ENCODE measurements around the gene MTFMT.

The MTFMT gene

DNA sequence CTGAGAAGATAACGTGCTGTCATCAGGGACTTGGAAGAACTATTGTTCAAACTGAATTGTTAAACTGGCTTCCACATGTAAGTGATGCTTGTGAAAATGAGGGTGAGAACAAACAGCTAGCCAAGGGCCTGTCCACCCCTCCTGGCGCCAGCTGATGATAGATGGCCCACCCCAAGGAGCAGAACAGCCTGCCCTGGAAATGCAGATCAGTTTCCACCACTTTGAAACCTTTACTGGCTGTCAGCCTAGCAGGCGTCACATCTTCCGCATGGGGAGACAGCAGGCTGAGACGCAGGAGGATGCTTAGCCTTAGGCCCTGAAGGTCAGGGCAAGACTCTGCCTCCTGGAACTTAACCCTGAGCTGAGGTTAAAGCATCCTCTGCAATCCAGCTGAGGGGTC lies 9.4 kb upstream of the MTFMT start:
- no peak for TF ChIP-seq Cebpa-rat (IDR thresholded peaks at IDR 0.05)
- no peaks in the 10 kb centered on the region for H4K20me1 ChIP-seq

GRCh38 chr15:65038428-65038827 lies 9.0 kb upstream of the MTFMT start:
- Histone ChIP-seq H3K4me2 (no peak overlapping the region), H4K20me1 (no peaks in the 10 kb centered on the region), H3K4me1 (peaks cover 5 to 22% (median 9%) of the 10 kb centered on the region in 10 experiments), H3K27me3 (no peaks in the 10 kb centered on the region), H3K36me3 (no peaks in the 10 kb centered on the region), H3K4me3 (no peak overlapping the region), H3K27ac (no peak overlapping the region), H3K9ac (no peak overlapping the region), H3K9me3 (replicated peaks in 1 of 11) (no peaks in the 10 kb centered on the region)
- TF ChIP-seq Cebpa-rat (IDR thresholded peaks at IDR 0.05): no peak

More for the DNA sequence above, 9.4 kb upstream of the MTFMT start:
- H3K4me2 ChIP-seq: no peak overlapping the region
- H3K4me1 ChIP-seq: peaks cover under 1 to 22% (median 5%) of the 10 kb centered on the region in 10 experiments; a peak in 15 of 20 replicates
- H3K9ac ChIP-seq: no peak overlapping the region
- H3K4me3 ChIP-seq: no peak overlapping the region
- no peaks in the 10 kb centered on the region for H3K27me3 ChIP-seq
- no peak overlapping the region for H3K27ac ChIP-seq
- no peaks in the 10 kb centered on the region for H3K9me3 ChIP-seq (replicated peaks in 1 of 11)
- no peaks in the 10 kb centered on the region for H3K36me3 ChIP-seq

DNA sequence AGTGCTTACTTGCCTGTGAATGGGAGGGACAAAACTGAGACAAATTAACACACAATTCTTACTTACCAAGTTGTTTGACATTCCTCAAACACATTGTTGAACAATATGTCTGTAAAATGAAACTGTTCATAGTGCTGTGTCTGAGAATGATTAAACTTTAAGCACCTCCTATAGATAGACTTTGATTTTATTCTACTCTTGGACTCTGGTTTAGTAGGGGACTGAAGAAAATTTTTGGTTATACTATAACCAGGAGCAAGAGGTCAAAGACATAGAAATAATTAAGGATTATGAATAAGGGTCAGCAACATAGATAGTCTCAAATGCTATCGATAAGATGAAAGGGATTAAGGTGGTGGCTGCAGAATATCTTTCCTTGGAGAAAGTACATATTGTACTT lies 7.9 kb upstream of the MTFMT start:
- Histone ChIP-seq H3K36me3 (no peaks in the 10 kb centered on the region), H3K9me3 (replicated peaks in 1 of 11) (no peaks in the 10 kb centered on the region), H3K27me3 (no peaks in the 10 kb centered on the region), H3K9ac (no peak overlapping the region), H3K4me3 (no peak overlapping the region), H3K27ac (no peak overlapping the region), H3K4me1 (peaks cover 12 to 26% (median 17%) of the 10 kb centered on the region in 10 experiments), H4K20me1 (no peaks in the 10 kb centered on the region), H3K4me2 (no peak overlapping the region)
- TF ChIP-seq Cebpa-rat (IDR thresholded peaks at IDR 0.05): no peak

- Histone ChIP-seq H4K20me1 (no peaks in the 10 kb centered on the region), H3K36me3 (no peaks in the 10 kb centered on the region), H3K9me3 (replicated peaks in 1 of 11) (no peaks in the 10 kb centered on the region), H3K4me3 (no peak overlapping the region), H3K27ac (no peak overlapping the region), H3K27me3 (no peaks in the 10 kb centered on the region), H3K9ac (no peak overlapping the region), H3K4me2 (no peak overlapping the region), H3K4me1 (peaks cover 12 to 26% (median 18%) of the 10 kb centered on the region in 10 experiments)
- TF ChIP-seq Cebpa-rat (IDR thresholded peaks at IDR 0.05): no peak
These were observed 5.3 kb upstream of the MTFMT start for GRCh38 chr15:65034719-65035118.

- Histone ChIP-seq H3K4me3 (no peak overlapping the region), H3K4me2 (peak overlapping the region; percentile 47 to 79 (median 62)), H3K9ac (peak overlapping the region in 7 of 11 experiments; percentile 15 to 50 (median 42); a peak in 9 of 22 replicates), H3K9me3 (replicated peaks in 1 of 11) (no peaks in the 10 kb centered on the region), H3K27me3 (no peaks in the 10 kb centered on the region), H3K36me3 (no peaks in the 10 kb centered on the region), H3K4me1 (peaks cover 12 to 26% (median 19%) of the 10 kb centered on the region in 10 experiments), H4K20me1 (no peaks in the 10 kb centered on the region; a peak in 1 of 22 replicates), H3K27ac (0 out of 22 replicates have a peak overlapping the region, but pooled peaks of 1 of the 11 experiments have one; percentile 10)
- no peak for TF ChIP-seq Cebpa-rat (IDR thresholded peaks at IDR 0.05)
These were observed 4.3 kb upstream of the MTFMT start for GRCh38 chr15:65033659-65034269.

- Histone ChIP-seq H3K27ac (peak overlapping the region in 2 of 11 experiments; percentile 10 to 45; a peak in 1 of 22 replicates), H3K9ac (peak overlapping the region in 7 of 11 experiments; percentile 15 to 50 (median 42); a peak in 13 of 22 replicates), H3K4me1 (peaks cover 19 to 32% (median 25%) of the 10 kb centered on the region in 10 experiments), H3K9me3 (replicated peaks in 1 of 11) (no peaks in the 10 kb centered on the region), H4K20me1 (peaks cover 0 to 5% (median 0%) of the 10 kb centered on the region in 11 experiments; a peak in 8 of 22 replicates), H3K36me3 (no peaks in the 10 kb centered on the region), H3K4me3 (no peak overlapping the region), H3K4me2 (peak overlapping the region; percentile 47 to 79 (median 62)), H3K27me3 (no peaks in the 10 kb centered on the region)
- TF ChIP-seq Cebpa-rat (IDR thresholded peaks at IDR 0.05): no peak
These were observed 3.5 kb upstream of the MTFMT start for GRCh38 chr15:65032801-65033537.

- Histone ChIP-seq H4K20me1 (peaks cover 0 to 9% (median 0%) of the 10 kb centered on the region in 11 experiments; a peak in 9 of 22 replicates), H3K27me3 (no peaks in the 10 kb centered on the region), H3K4me3 (peak overlapping the region; percentile 83 to 99 (median 94); a peak in 19 of 20 replicates), H3K9me3 (replicated peaks in 1 of 11) (no peaks in the 10 kb centered on the region), H3K4me2 (peak overlapping the region in 7 of 11 experiments; percentile 11 to 42 (median 26); a peak in 7 of 22 replicates), H3K9ac (peak overlapping the region in 5 of 11 experiments; percentile 81 to 93 (median 90); a peak in 7 of 22 replicates), H3K27ac (no peak overlapping the region; a peak in 1 of 22 replicates), H3K4me1 (peaks cover 30 to 45% (median 36%) of the 10 kb centered on the region in 10 experiments), H3K36me3 (peaks cover 17 to 24% (median 21%) of the 10 kb centered on the region in 11 experiments; a peak in 21 of 22 replicates)
- TF ChIP-seq Cebpa-rat (IDR thresholded peaks at IDR 0.05): no peak
These were observed 333 bp upstream of the MTFMT start for GRCh38 chr15:65029736-65030208.

DNA sequence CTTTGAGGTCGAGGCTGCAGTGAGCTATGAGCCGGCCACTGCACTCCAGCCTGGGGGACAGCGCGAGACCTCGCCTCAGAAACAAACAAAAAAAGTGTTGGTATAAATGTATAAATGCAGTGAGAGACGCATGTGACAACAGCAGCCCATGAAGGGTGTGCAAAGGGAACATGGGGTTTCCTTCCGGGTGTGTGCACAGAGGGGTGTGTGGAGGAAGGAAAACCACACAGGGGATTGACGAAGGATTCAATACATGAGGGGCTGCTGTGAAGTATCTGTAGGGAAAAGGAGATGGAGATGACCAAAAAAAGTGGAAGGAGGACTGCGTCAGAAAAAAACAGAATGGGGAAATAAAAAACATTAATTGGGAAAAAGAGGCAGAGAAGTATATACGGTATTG lies 1.1 kb downstream of the MTFMT start:
- Histone ChIP-seq H3K9ac (peak overlapping the region; percentile 81 to 96 (median 87); a peak in 21 of 22 replicates), H3K4me3 (peak overlapping the region; percentile 83 to 99 (median 94))

More for the DNA sequence above, 1.1 kb downstream of the MTFMT start:
- H3K27ac ChIP-seq: peak overlapping the region in 10 of 11 experiments; percentile 2 to 89 (median 81); a peak in 12 of 22 replicates
- no peaks in the 10 kb centered on the region for H3K27me3 ChIP-seq
- peaks cover 21 to 30% (median 28%) of the 10 kb centered on the region in 10 experiments for H3K4me1 ChIP-seq
- H3K9me3 ChIP-seq (replicated peaks in 1 of 11): no peaks in the 10 kb centered on the region
- H3K36me3 ChIP-seq: peaks cover 23 to 39% (median 35%) of the 10 kb centered on the region in 11 experiments; a peak in 21 of 22 replicates
- no peak for TF ChIP-seq Cebpa-rat (IDR thresholded peaks at IDR 0.05)
- peaks cover 0 to 9% (median 0%) of the 10 kb centered on the region in 11 experiments; a peak in 9 of 22 replicates for H4K20me1 ChIP-seq
- peak overlapping the region; percentile 88 to 98 (median 92) for H3K4me2 ChIP-seq
